ENCODE results near the gene ATF6B.

The ATF6B gene

DNA sequence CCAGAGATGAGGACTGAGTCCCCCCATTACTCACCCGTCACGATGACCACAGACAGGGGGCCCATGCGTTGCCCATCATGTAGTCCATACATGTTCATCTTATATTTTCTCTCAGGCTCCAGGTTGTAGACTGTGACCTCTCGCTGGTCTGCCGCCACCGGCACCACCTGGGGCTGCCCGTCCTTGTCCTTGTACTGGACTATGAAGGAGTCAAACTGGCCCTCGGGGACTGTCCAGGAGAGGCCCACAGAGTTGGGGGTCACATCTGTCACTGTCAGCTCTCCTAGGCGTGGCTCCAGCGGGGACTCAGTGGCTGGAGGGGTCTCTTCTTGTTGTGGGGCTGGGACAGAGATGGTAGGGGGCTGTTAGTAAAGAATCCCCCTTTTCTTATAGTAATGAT, 54.4 kb downstream of the ATF6B start:
- H4K12ac ChIP-seq (ENCODE audit: low read depth, low read length): no peak overlapping the region
- H4K8ac ChIP-seq (ENCODE audit: low read depth, low read length): no peak overlapping the region
- no peaks in the 10 kb centered on the region for H3K9me3 ChIP-seq (ENCODE audit: insufficient read depth, low read depth, low read length)
- no peak overlapping the region for H3K23ac ChIP-seq (ENCODE audit: low read length)
- WGBS (ENCODE audit: extremely low coverage, insufficient coverage, insufficient read length): no CpG with 5 or more reads among the region's 10 CpGs
- DNase-seq: no peak
- H3K27ac ChIP-seq (ENCODE audit: low read depth, low read length): no peak overlapping the region
- H3K4me2 ChIP-seq (ENCODE audit: low read length): no peak overlapping the region
- H3K79me2 ChIP-seq (ENCODE audit: control insufficient read depth, insufficient read depth, low read length, poor library complexity): no peaks in the 10 kb centered on the region
- H2AK5ac ChIP-seq (ENCODE audit: low read length): no peak overlapping the region
- H3K14ac ChIP-seq (ENCODE audit: low read length): no peak overlapping the region
- H3K27me3 ChIP-seq (ENCODE audit: insufficient read depth, low read length): no peaks in the 10 kb centered on the region
- H2BK120ac ChIP-seq (ENCODE audit: insufficient read depth, low read length, poor library complexity): no peak overlapping the region
- peaks cover 14 to 15% of the 10 kb centered on the region in 2 experiments for H3K4me1 ChIP-seq (ENCODE audit: control insufficient read depth in 1 of 2, insufficient read depth in 2 of 2, low read length in 2 of 2)
- H3K18ac ChIP-seq (ENCODE audit: low read length): no peak overlapping the region
- no peak overlapping the region for H2BK5ac ChIP-seq (ENCODE audit: low read depth, low read length, poor library complexity)
- no peak overlapping the region for H2AFZ ChIP-seq (ENCODE audit: insufficient read depth, low read length, poor library complexity)
- no peak overlapping the region for H3K4ac ChIP-seq (ENCODE audit: low read depth, low read length)
- H2BK12ac ChIP-seq (ENCODE audit: low read length): no peak overlapping the region
- H3K4me3 ChIP-seq (ENCODE audit: low read depth, low read length): no peak overlapping the region
- H4K91ac ChIP-seq (ENCODE audit: low read depth, low read length): no peak overlapping the region
- H3K79me1 ChIP-seq (ENCODE audit: low read length): no peaks in the 10 kb centered on the region
- H3K9ac ChIP-seq (ENCODE audit: low read length): no peak overlapping the region
- no peaks in the 10 kb centered on the region for H3K36me3 ChIP-seq (ENCODE audit: control insufficient read depth in 1 of 2, insufficient read depth in 2 of 2, low read length in 2 of 2)

DNA sequence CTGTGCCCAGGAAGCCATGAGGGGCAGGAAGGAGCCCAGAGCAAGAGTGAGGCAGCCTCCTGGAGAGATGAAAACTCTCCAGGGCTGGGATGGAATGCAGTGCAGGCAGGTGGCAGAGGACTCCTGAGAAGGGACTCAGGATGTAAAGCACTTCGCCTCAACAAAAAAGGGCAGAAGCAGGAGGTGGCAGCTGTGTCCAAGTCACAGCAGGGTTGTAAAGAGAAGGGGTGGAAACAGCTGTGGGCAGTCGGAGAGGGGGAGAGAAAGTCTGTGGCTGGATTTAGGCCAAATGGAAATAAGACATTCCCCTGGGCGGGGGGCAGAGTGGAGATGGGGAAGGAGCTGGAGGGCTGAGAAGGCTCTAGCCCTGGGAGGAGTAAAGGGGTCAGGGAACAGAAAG, 54.9 kb downstream of the ATF6B start:
- Histone ChIP-seq H3K9me3 (ENCODE audit: insufficient read depth, low read depth, low read length) (no peaks in the 10 kb centered on the region), H2AFZ (ENCODE audit: insufficient read depth, low read length, poor library complexity) (no peak overlapping the region), H2AK5ac (ENCODE audit: low read length) (no peak overlapping the region), H3K4ac (ENCODE audit: low read depth, low read length) (no peak overlapping the region), H3K4me2 (ENCODE audit: low read length) (no peak overlapping the region), H3K14ac (ENCODE audit: low read length) (no peak overlapping the region), H2BK5ac (ENCODE audit: low read depth, low read length, poor library complexity) (no peak overlapping the region), H3K23ac (ENCODE audit: low read length) (no peak overlapping the region), H3K4me3 (ENCODE audit: low read depth, low read length) (no peak overlapping the region), H3K36me3 (ENCODE audit: control insufficient read depth in 1 of 2, insufficient read depth in 2 of 2, low read length in 2 of 2) (no peaks in the 10 kb centered on the region), H4K8ac (ENCODE audit: low read depth, low read length) (no peak overlapping the region), H2BK12ac (ENCODE audit: low read length) (no peak overlapping the region), H3K27me3 (ENCODE audit: insufficient read depth, low read length) (no peaks in the 10 kb centered on the region), H3K9ac (ENCODE audit: low read length) (no peak overlapping the region), H2BK120ac (ENCODE audit: insufficient read depth, low read length, poor library complexity) (no peak overlapping the region), H4K91ac (ENCODE audit: low read depth, low read length) (no peak overlapping the region), H3K79me2 (ENCODE audit: control insufficient read depth, insufficient read depth, low read length, poor library complexity) (no peaks in the 10 kb centered on the region), H4K12ac (ENCODE audit: low read depth, low read length) (no peak overlapping the region), H3K79me1 (ENCODE audit: low read length) (no peaks in the 10 kb centered on the region), H3K4me1 (ENCODE audit: control insufficient read depth in 1 of 2, insufficient read depth in 2 of 2, low read length in 2 of 2) (peaks cover 14 to 15% of the 10 kb centered on the region in 2 experiments), H3K18ac (ENCODE audit: low read length) (no peak overlapping the region), H3K27ac (ENCODE audit: low read depth, low read length) (no peak overlapping the region)
- no peak for DNase-seq
- WGBS (ENCODE audit: extremely low coverage, insufficient coverage, insufficient read length): no CpG with 5 or more reads among the region's 3 CpGs

DNA sequence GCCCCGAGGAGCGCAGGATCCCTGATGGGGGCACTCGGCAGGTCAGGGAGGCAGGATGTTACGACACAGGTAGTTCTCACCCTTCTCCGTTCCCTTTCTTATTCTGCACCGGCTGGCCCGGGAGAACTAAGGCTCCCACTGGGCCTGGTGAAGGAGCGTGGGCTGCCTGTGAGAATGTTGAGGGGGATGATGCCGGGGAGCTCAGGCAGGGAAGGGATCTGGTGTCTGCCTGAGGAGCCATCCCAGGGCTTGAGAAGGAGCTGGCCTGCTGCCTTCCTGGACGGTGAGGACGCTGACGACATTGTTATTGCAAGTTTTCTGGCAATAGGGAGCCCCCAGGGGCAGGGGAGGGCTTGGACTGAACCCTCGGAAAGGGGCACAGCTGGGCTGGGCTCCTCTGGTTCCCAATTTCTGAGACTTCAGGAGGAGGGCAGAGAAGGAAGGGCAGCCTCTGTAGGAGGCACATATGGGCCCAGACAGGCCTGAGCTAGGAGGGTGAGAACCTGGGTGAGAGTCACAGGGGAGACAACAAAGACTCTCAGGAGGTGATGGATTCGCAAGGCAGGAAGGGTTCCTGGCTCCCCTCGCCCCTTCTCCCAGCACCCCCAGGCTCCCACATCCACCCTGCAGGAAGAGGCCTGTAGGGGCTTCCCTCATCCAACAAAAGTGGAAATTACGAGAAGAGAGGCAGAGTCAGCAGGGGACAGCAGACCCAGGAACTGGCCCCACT, 57.1 kb downstream of the ATF6B start:
- Histone ChIP-seq H2BK120ac (ENCODE audit: insufficient read depth, low read length, poor library complexity) (no peak overlapping the region), H4K91ac (ENCODE audit: low read depth, low read length) (no peak overlapping the region), H3K27ac (ENCODE audit: low read depth, low read length) (no peak overlapping the region), H3K4ac (ENCODE audit: low read depth, low read length) (no peak overlapping the region), H3K4me3 (ENCODE audit: low read depth, low read length) (no peak overlapping the region), H2AFZ (ENCODE audit: insufficient read depth, low read length, poor library complexity) (no peak overlapping the region), H3K14ac (ENCODE audit: low read length) (no peak overlapping the region), H3K9ac (ENCODE audit: low read length) (no peak overlapping the region), H3K9me3 (ENCODE audit: insufficient read depth, low read depth, low read length) (no peaks in the 10 kb centered on the region), H4K12ac (ENCODE audit: low read depth, low read length) (no peak overlapping the region), H3K36me3 (ENCODE audit: control insufficient read depth in 1 of 2, insufficient read depth in 2 of 2, low read length in 2 of 2) (no peaks in the 10 kb centered on the region), H3K4me2 (ENCODE audit: low read length) (no peak overlapping the region), H3K27me3 (ENCODE audit: insufficient read depth, low read length) (no peaks in the 10 kb centered on the region), H4K8ac (ENCODE audit: low read depth, low read length) (no peak overlapping the region), H3K79me2 (ENCODE audit: control insufficient read depth, insufficient read depth, low read length, poor library complexity) (no peaks in the 10 kb centered on the region), H3K23ac (ENCODE audit: low read length) (no peak overlapping the region), H2BK12ac (ENCODE audit: low read length) (no peak overlapping the region), H2BK5ac (ENCODE audit: low read depth, low read length, poor library complexity) (no peak overlapping the region), H2AK5ac (ENCODE audit: low read length) (no peak overlapping the region), H3K4me1 (ENCODE audit: control insufficient read depth in 1 of 2, insufficient read depth in 2 of 2, low read length in 2 of 2) (peaks cover 8 to 12% of the 10 kb centered on the region in 2 experiments), H3K79me1 (ENCODE audit: low read length) (no peaks in the 10 kb centered on the region), H3K18ac (ENCODE audit: low read length) (no peak overlapping the region)
- DNase-seq: no peak
- WGBS (ENCODE audit: extremely low coverage, insufficient coverage, insufficient read length): no CpG with 5 or more reads among the region's 16 CpGs

DNA sequence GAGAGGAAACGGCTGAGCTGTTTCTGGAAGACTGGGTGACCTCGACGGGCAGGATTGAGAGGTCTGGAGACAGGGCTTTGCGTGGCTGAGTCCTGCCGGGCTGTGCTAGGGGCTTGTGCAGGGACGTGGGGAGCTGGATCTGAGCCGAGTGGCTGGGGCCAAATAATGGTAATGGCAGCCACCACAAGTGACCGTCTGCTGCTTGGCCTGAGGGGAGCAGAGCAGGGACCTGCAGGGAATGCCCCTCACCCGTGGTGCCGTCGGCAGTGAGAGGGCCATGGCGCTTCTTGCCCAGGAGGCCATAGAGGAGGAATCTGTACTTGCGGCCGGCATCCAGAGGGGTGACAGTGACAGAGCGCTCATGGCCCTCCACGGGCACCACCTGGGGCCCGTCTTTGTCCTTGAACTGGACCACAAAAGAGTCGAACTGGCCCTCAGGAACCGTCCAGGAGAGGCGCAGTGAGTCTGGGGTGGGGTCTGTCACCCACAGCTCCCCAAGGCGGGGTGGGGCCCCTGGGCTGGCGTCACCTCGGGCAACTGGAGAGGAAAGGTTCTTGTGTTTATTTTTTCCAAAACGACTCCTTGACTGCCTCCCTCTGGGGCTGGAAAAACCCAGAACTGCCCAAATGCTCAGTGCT, 58.0 kb downstream of the ATF6B start:
- Histone ChIP-seq H2BK5ac (ENCODE audit: low read depth, low read length, poor library complexity) (no peak overlapping the region), H3K79me1 (ENCODE audit: low read length) (no peaks in the 10 kb centered on the region), H2AK5ac (ENCODE audit: low read length) (no peak overlapping the region), H2AFZ (ENCODE audit: insufficient read depth, low read length, poor library complexity) (no peak overlapping the region), H3K9ac (ENCODE audit: low read length) (no peak overlapping the region), H3K18ac (ENCODE audit: low read length) (no peak overlapping the region), H2BK12ac (ENCODE audit: low read length) (no peak overlapping the region), H3K9me3 (ENCODE audit: insufficient read depth, low read depth, low read length) (no peaks in the 10 kb centered on the region), H3K14ac (ENCODE audit: low read length) (no peak overlapping the region), H4K12ac (ENCODE audit: low read depth, low read length) (no peak overlapping the region), H3K27me3 (ENCODE audit: insufficient read depth, low read length) (no peaks in the 10 kb centered on the region), H3K23ac (ENCODE audit: low read length) (no peak overlapping the region), H3K4me3 (ENCODE audit: low read depth, low read length) (no peak overlapping the region), H3K79me2 (ENCODE audit: control insufficient read depth, insufficient read depth, low read length, poor library complexity) (no peaks in the 10 kb centered on the region), H3K27ac (ENCODE audit: low read depth, low read length) (no peak overlapping the region), H3K4ac (ENCODE audit: low read depth, low read length) (no peak overlapping the region), H3K36me3 (ENCODE audit: control insufficient read depth in 1 of 2, insufficient read depth in 2 of 2, low read length in 2 of 2) (no peaks in the 10 kb centered on the region), H4K91ac (ENCODE audit: low read depth, low read length) (no peak overlapping the region), H3K4me2 (ENCODE audit: low read length) (no peak overlapping the region), H3K4me1 (ENCODE audit: control insufficient read depth in 1 of 2, insufficient read depth in 2 of 2, low read length in 2 of 2) (peaks cover 0 to 2% of the 10 kb centered on the region in 2 experiments), H2BK120ac (ENCODE audit: insufficient read depth, low read length, poor library complexity) (no peak overlapping the region), H4K8ac (ENCODE audit: low read depth, low read length) (no peak overlapping the region)
- DNase-seq: no peak
- WGBS (ENCODE audit: extremely low coverage, insufficient coverage, insufficient read length): no CpG with 5 or more reads among the region's 24 CpGs
